HepG2 (cell line): ENCODE results near the gene HYAL2. TPM values are rescaled to one million over a fixed set of nuclear protein-coding genes. Genes with fewer than 3 reads are reported as not detected.
A peak's percentile ranks its signal among the peaks of the same experiment; 100 is the strongest.

ENCODE experiments used
- ATRX ChIP-seq: sonication (generic); formaldehyde crosslinking; IDR thresholded peaks from 2 replicates; pipeline ENCODE4 v1.4.0; 2020; ENCODE audit warnings: missing genetic modification reagents, borderline replicate concordance
- ZNF124 ChIP-seq: sonication (generic); formaldehyde crosslinking; IDR thresholded peaks from 2 replicates; pipeline ENCODE4 v1.4.0; 2020; ENCODE audit warnings: missing genetic modification reagents
- ZNF331 ChIP-seq: sonication (generic); formaldehyde crosslinking; IDR thresholded peaks from 2 replicates; pipeline ENCODE4 v1.4.0; 2020; ENCODE audit warnings: missing genetic modification reagents
- ZNF367 ChIP-seq: sonication (generic); formaldehyde crosslinking; IDR thresholded peaks from 2 replicates; pipeline ENCODE4 v1.4.0; 2020; ENCODE audit warnings: missing genetic modification reagents, borderline replicate concordance
- ZNF543 ChIP-seq: sonication (generic); formaldehyde crosslinking; IDR thresholded peaks from 2 replicates; pipeline ENCODE4 v1.4.0; 2020; ENCODE audit warnings: mild to moderate bottlenecking, missing genetic modification reagents
- ZSCAN22 ChIP-seq: sonication (generic); formaldehyde crosslinking; IDR thresholded peaks from 2 replicates; pipeline ENCODE4 v1.4.0; 2020; ENCODE audit warnings: mild to moderate bottlenecking, missing genetic modification reagents
- polyA plus RNA-seq, 8 experiments: library from polyadenylated mRNA; depleted of rRNA in 3 of 8; stranded (reverse) in 7 of 8; unstranded in 1 of 8; fragments of >200 nt; fragmentation: Illumina TruSeq in 4 of 8; extraction: Trizol in 4 of 8; gene quantifications; 2 replicates each; pipeline versions ENCODE4 v1.2.1 to v1.2.3, GENCODE V29; 2011 to 2016; ENCODE audit warnings: low read depth in 4 of 8, missing spikeins in 1 of 8, mixed read lengths in 1 of 8; ENCODE audit not compliant: insufficient read depth in 1 of 8
- total RNA-seq, 5 experiments: library from RNA; depleted of rRNA; stranded (reverse); fragments of >200 nt; fragmentation: Illumina TruSeq; extraction: Trizol; gene quantifications; 2 replicates each; pipeline ENCODE4 v1.2.3, GENCODE V29; 2016; ENCODE audit warnings: low read depth in 1 of 5
- TF ChIP-seq, protein P1 (sequence below): sonication (generic); formaldehyde crosslinking; IDR thresholded peaks from one replicate; pipeline ENCODE4 v1.5.1; 2020; ENCODE audit warnings: mild to moderate bottlenecking, missing genetic modification reagents; ENCODE audit errors: not compliant biosample characterization
- TF ChIP-seq, protein P2 (sequence below): sonication (generic); formaldehyde crosslinking; conservative IDR thresholded peaks from 2 replicates; pipeline ENCODE4 v1.4.0; 2020; ENCODE audit warnings: missing genetic modification reagents
- TF ChIP-seq, protein P3 (sequence below): sonication (generic); formaldehyde crosslinking; IDR thresholded peaks from 2 replicates; pipeline ENCODE4 v1.4.0; 2020; ENCODE audit warnings: missing genetic modification reagents, borderline replicate concordance
- TF ChIP-seq, protein P4 (sequence below): sonication (generic); formaldehyde crosslinking; IDR thresholded peaks from 2 replicates; pipeline ENCODE4; 2020; ENCODE audit warnings: missing genetic modification reagents, mild to moderate bottlenecking, borderline replicate concordance

HYAL2 gene
- total and polyA plus RNA-seq, 2 of the 13 experiments (the other 11 are each of a cell fraction or from before 2014, with no cell fraction given): 76.2 to 102 TPM

DNA sequence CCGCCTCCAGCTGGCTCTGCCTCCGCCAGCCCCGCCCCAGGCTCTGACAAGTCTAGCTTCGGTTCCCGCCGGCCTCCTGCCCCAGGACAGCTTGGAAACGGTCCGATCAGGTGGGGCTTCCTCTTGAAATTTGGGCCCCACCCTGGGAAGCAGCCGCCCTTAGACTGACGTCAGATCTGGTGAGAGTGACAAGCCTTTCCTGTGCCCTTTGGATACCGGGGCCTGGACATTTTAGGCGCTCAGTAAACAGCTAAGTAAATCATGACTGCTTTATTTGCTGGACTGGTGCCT lies 23.0 kb downstream of the HYAL2 start (continued):
- TF ChIP-seq, protein P1, sequence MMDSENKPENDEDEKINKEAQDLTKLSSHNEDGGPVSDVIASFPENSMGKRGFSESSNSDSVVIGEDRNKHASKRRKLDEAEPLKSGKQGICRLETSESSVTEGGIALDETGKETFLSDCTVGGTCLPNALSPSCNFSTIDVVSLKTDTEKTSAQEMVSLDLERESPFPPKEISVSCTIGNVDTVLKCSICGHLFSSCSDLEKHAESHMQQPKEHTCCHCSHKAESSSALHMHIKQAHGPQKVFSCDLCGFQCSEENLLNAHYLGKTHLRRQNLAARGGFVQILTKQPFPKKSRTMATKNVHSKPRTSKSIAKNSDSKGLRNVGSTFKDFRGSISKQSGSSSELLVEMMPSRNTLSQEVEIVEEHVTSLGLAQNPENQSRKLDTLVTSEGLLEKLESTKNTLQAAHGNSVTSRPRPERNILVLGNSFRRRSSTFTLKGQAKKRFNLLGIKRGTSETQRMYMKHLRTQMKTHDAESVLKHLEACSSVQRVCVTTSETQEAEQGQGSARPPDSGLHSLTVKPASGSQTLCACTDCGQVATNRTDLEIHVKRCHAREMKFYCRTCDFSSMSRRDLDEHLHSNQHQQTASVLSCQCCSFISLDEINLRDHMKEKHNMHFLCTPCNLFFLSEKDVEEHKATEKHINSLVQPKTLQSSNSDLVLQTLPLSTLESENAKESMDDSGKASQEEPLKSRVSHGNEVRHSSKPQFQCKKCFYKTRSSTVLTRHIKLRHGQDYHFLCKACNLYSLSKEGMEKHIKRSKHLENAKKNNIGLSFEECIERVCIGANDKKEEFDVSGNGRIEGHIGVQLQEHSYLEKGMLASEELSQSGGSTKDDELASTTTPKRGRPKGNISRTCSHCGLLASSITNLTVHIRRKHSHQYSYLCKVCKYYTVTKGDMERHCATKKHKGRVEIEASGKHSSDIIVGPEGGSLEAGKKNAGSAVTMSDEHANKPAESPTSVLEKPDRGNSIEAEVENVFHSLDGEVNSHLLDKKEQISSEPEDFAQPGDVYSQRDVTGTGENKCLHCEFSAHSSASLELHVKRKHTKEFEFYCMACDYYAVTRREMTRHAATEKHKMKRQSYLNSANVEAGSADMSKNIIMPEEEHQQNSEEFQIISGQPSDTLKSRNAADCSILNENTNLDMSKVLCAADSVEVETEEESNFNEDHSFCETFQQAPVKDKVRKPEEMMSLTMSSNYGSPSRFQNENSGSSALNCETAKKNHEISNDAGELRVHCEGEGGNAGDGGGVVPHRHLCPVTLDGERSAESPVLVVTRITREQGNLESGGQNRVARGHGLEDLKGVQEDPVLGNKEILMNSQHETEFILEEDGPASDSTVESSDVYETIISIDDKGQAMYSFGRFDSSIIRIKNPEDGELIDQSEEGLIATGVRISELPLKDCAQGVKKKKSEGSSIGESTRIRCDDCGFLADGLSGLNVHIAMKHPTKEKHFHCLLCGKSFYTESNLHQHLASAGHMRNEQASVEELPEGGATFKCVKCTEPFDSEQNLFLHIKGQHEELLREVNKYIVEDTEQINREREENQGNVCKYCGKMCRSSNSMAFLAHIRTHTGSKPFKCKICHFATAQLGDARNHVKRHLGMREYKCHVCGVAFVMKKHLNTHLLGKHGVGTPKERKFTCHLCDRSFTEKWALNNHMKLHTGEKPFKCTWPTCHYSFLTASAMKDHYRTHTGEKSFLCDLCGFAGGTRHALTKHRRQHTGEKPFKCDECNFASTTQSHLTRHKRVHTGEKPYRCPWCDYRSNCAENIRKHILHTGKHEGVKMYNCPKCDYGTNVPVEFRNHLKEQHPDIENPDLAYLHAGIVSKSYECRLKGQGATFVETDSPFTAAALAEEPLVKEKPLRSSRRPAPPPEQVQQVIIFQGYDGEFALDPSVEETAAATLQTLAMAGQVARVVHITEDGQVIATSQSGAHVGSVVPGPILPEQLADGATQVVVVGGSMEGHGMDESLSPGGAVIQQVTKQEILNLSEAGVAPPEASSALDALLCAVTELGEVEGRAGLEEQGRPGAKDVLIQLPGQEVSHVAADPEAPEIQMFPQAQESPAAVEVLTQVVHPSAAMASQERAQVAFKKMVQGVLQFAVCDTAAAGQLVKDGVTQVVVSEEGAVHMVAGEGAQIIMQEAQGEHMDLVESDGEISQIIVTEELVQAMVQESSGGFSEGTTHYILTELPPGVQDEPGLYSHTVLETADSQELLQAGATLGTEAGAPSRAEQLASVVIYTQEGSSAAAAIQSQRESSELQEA (CRISPR knock-in tag): no peak
- TF ChIP-seq ATRX (no peak), ZNF124 (CRISPR knock-in tag) (no peak), ZNF367 (CRISPR knock-in tag) (no peak), ZNF543 (CRISPR knock-in tag) (no peak), ZNF331 (CRISPR knock-in tag) (0 out of 2 replicates have a peak, but pooled peaks have one; percentile 16), ZSCAN22 (CRISPR knock-in tag) (no peak)
- TF ChIP-seq, protein P2, sequence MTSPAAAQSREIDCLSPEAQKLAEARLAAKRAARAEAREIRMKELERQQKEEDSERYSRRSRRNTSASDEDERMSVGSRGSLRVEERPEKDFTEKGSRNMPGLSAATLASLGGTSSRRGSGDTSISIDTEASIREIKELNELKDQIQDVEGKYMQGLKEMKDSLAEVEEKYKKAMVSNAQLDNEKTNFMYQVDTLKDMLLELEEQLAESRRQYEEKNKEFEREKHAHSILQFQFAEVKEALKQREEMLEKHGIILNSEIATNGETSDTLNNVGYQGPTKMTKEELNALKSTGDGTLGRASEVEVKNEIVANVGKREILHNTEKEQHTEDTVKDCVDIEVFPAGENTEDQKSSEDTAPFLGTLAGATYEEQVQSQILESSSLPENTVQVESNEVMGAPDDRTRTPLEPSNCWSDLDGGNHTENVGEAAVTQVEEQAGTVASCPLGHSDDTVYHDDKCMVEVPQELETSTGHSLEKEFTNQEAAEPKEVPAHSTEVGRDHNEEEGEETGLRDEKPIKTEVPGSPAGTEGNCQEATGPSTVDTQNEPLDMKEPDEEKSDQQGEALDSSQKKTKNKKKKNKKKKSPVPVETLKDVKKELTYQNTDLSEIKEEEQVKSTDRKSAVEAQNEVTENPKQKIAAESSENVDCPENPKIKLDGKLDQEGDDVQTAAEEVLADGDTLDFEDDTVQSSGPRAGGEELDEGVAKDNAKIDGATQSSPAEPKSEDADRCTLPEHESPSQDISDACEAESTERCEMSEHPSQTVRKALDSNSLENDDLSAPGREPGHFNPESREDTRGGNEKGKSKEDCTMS (CRISPR knock-in tag): no peak
- TF ChIP-seq, protein P3, sequence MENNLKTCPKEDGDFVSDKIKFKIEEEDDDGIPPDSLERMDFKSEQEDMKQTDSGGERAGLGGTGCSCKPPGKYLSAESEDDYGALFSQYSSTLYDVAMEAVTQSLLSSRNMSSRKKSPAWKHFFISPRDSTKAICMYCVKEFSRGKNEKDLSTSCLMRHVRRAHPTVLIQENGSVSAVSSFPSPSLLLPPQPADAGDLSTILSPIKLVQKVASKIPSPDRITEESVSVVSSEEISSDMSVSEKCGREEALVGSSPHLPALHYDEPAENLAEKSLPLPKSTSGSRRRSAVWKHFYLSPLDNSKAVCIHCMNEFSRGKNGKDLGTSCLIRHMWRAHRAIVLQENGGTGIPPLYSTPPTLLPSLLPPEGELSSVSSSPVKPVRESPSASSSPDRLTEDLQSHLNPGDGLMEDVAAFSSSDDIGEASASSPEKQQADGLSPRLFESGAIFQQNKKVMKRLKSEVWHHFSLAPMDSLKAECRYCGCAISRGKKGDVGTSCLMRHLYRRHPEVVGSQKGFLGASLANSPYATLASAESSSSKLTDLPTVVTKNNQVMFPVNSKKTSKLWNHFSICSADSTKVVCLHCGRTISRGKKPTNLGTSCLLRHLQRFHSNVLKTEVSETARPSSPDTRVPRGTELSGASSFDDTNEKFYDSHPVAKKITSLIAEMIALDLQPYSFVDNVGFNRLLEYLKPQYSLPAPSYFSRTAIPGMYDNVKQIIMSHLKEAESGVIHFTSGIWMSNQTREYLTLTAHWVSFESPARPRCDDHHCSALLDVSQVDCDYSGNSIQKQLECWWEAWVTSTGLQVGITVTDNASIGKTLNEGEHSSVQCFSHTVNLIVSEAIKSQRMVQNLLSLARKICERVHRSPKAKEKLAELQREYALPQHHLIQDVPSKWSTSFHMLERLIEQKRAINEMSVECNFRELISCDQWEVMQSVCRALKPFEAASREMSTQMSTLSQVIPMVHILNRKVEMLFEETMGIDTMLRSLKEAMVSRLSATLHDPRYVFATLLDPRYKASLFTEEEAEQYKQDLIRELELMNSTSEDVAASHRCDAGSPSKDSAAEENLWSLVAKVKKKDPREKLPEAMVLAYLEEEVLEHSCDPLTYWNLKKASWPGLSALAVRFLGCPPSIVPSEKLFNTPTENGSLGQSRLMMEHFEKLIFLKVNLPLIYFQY: no peak
- TF ChIP-seq, protein P4, sequence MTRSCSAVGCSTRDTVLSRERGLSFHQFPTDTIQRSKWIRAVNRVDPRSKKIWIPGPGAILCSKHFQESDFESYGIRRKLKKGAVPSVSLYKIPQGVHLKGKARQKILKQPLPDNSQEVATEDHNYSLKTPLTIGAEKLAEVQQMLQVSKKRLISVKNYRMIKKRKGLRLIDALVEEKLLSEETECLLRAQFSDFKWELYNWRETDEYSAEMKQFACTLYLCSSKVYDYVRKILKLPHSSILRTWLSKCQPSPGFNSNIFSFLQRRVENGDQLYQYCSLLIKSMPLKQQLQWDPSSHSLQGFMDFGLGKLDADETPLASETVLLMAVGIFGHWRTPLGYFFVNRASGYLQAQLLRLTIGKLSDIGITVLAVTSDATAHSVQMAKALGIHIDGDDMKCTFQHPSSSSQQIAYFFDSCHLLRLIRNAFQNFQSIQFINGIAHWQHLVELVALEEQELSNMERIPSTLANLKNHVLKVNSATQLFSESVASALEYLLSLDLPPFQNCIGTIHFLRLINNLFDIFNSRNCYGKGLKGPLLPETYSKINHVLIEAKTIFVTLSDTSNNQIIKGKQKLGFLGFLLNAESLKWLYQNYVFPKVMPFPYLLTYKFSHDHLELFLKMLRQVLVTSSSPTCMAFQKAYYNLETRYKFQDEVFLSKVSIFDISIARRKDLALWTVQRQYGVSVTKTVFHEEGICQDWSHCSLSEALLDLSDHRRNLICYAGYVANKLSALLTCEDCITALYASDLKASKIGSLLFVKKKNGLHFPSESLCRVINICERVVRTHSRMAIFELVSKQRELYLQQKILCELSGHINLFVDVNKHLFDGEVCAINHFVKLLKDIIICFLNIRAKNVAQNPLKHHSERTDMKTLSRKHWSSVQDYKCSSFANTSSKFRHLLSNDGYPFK (CRISPR knock-in tag): no peak
